HG03060 (cell line): ENCODE results near the gene R3HCC1L.

Experiments
- ATAC-seq: cut with Tn5 transposase; IDR thresholded peaks from one replicate; pipeline ENCODE4 v1.9.1; 2021; ENCODE audit warnings: low read depth, moderate number of reproducible peaks; ENCODE audit not compliant: unreplicated experiment

R3HCC1L gene

DNA sequence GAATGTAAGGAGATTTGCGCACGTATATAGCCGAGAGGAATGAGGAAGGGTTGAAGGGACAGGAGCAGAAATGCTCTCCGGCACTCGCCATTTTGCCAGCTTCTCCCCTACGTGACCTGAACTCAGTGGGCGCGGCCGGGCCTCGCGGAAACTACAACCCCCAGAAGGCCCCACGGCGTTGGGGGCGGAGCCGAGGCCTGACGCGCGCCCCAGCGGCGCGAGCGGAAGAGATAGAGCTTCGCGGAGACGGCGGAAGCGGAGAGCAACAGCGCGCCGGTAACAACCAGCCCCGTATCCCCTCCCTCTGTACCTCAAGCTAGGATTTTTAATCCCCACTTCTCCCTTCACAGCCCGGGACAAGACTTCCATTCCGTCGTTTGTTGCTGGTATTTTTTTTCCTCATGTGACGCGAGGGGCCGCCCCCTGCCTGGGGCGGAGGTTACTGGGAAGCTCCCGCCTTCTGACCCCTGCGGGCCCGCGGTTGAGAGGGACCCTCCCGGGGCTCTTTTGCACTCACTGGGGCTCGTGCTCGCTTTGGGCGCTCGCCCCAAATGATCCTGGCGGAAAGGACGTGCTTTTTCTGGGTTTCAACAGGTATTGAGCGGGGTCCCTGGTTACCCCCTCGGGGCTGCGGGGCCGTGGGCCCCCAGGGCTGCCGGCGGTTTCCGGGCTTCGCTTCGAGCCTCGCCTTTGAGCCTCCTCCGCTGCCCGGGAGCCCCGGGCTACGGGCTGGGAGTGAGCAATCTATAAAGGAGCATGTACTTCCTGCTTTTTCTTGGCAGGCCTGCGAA is at the start of gene R3HCC1L:
TSS of gene R3HCC1L (plus strand) at position 227 of the 791 bp plus-strand sequence. CDS start 73,458 bp downstream, outside the sequence.
- peak; percentile 48 for ATAC-seq

DNA sequence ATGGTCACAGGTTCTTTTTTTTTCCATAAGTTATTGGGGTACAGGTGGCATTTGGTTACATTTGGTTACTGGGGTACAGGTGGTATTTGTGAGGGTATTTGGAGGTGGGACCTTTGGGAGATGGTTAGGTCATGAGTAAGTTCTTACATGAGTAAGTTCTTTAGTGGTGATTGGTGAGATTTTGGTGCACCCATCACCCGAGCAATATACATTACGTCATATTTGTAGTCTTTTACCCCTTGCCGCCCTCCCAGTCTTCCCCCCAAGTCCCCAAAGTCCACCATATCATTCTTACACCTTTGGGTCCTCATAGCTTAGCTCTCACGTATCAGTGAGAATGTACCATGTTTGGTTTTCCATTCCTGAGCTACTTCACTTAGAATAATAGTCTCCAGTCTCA is 49.2 kb upstream of the R3HCC1L start:
- no peak for ATAC-seq

DNA sequence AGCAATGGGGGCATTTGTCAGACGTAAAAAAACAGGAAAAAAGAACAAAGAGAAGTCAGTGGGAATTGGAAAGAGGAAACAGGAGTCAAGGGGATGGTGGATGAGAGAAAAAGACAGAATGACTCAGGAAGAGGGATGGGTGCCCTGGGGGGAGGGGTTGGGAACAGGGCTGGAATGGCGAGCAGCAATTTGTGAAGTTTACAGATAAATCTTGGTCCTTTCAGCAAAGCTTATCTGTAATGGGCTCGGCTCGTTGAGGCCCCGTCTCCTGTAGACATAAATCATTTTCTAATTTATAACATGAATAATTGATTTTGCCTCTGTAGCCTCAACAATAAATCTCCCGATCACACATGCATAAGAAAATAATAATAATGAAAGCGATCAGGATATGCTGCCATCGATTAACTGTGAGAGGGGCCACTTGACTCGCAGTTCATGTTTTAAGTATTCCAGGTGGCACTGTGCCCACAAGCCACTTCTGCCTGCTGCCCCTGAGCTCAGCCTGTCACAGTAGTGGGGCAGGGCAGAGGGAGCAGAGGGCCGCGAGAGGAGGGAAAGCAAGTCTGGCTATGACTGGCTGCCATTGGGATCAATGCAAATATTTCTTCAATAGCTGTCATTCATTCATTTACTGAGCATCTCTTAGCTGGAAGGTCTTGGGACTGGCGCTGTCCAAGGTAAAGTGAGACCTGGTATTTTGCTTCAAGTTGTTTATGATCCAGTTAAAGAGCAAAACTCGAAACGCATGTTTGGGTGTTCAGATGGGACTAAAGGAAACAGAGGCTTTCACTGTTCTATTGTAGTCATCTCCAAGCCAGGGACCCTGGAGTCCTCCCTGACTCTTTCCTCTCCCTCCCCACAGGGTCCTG is 47.4 kb upstream of the R3HCC1L start:
- ATAC-seq = no peak

DNA sequence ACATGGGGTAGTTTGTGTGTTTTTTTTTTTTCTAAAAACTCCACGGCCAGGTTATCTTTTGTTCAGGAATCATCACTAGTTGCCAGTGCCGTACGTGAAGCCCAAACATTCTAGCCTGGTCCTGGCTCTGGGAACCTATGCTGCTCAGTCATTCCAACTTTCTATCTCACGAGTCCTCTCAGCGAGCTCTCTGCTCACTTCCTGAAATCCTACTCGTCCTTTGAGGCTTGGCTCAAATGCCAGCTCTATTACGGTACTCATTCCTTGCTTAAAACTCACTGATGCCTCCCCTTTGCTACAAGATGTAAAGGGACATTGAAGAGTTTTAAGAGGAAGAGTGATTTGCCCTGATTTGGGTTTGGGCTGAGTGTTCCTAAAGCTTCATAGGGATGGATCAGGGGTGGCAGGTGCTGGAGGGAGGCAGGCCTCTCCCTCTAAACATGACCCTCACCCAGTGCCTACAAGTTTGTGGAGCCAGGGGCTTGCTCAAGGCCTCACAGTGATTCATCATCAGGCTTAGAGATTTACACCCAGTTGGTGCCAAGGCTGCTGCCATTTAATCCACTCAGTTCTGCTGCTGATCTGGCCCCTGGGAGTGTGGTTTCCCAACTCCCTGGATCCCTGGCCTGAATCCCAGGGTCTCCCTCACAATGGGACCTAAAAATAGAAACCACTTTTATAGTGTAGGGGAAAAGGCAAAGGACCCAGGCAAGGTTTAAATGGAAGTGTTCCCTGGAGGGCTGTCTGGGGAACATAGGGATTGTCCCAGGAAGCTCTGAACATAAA is 46.1 kb upstream of the R3HCC1L start:
- ATAC-seq = no peak

DNA sequence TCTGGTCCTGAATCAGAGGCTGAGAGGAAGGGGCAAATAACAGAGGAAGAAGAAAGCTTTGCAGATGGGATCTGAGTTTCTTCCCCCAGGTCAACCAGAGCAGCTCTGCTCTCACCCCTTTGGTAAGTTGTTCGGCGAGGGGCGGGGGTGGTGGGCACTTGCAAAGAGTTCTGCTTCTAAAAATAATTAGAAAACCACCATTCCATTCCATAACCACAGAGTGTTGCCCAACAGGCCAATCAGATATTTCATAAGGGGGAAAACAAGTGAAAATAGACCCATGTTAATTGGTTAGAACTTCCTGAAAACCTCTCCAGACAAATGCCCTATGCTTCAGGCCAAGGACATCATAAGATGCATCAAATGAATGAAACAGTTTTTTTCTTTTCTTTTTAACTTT is 43.6 kb upstream of the R3HCC1L start:
- ATAC-seq = no peak

DNA sequence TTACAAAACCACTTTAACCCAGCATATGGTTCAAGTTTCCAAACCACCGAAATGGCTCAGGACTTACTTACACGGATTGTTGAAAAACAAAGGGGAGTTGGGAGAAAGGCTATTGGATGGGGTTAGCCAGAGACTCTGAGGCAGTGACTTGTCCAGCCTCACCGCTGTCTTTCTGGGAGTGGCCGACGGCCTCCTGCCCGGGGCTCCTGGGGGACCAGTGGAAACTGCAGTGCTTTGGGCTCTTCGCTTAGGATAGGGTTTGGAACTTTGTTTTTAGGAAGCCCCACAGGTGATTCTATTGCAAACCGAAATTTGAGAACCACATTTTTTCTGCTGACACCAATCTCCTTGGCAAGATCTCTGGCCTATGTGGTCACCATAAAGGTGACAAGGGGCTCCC is 38.1 kb upstream of the R3HCC1L start:
- ATAC-seq = no peak

DNA sequence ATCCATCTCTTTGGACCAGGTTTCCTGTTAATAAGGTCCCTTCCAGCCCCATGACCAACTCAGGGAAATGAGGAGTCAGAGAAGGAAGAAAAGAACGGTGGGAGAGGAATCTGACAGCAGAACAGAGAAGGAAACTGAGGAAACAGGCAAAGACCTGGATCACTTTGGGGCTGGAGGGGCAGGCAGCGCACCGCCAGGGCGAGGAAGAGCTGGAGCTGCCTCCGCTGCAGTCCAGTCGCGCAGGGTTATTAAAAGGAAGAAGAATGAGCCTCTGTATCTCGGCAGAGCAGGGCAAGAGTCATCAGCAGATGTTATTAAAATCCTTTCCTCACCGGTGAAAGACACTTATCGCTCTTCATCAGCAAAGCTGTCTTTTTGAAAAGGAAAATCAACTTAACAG is 37.7 kb upstream of the R3HCC1L start:
- ATAC-seq = no peak

DNA sequence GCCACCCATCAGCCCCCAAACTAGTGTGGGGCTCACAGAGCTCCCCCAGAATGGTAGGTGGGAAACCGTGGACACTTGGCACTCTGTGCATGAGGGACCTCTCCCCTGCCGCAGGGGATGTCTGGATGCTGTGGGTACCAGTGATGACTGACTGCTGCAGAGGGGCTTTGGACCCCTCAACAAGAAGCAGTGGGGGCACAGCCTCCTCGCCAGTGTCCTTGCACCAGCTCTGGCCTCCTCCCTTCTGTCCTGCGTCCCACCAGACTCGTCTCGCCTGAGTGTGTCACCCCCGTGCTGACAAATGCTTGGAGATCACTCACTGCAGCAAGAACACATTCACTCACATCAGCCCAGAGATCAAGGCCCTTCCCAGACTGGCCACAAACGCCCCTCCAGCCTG is 37.3 kb upstream of the R3HCC1L start:
- no peak for ATAC-seq

DNA sequence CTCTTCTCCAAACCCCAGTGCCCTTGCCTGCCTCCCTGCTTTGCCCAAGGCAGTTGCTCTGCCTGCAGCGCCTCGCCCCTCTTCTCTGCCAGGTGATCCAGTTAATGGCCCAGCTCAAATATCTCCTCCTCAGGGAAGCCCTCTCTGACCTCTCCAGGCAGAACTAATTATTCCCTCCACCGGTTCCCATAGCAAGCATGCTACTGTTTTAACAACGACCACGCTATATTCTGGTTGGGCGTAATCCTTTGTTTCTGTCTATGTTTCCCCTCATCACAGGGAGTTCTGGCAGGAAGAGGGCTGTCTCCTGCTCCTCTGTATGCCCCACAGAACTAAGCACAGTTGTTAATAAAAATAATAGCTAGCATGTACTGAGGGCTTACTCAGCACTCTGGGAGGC is 36.8 kb upstream of the R3HCC1L start:
- no peak for ATAC-seq

DNA sequence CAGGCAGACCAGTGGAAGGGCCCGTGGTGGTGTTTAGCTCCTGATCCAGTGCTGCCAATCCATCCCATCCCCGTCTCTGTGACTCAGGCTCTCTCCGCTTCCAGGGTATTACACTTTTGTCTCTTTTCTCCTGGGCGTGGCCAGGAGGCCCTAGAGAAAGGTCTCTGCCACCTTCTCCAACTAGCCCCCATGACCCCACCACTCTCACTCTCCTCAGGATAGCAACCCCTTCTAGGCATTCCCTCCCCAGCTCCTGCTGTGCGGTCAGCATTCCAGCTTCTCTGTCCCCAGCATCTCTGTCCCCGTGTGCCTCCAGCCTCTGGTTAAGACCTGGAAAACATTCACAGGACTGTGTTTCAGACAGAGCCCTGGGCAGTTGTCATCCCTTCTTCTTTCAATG is 36.2 kb upstream of the R3HCC1L start:
- no peak for ATAC-seq

DNA sequence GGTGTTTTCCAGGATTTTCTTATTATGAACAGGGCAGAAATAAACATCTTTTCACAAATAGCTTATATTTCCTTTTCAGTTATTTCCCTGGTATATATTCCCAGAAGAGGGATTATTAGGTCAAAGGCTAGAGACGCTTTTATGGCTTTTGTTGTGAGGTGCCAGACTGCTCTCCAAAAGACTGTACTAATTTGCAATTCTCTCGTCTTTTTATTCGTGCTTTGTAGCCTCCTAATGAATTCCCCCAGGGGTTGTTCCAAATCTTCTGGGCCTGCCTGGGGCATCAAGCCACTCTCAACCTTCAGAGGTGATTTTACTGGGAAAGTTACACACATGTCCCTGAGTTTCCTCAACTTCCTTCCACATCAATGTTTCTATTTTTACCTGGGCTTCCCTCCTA is 34.0 kb upstream of the R3HCC1L start:
- ATAC-seq = no peak

DNA sequence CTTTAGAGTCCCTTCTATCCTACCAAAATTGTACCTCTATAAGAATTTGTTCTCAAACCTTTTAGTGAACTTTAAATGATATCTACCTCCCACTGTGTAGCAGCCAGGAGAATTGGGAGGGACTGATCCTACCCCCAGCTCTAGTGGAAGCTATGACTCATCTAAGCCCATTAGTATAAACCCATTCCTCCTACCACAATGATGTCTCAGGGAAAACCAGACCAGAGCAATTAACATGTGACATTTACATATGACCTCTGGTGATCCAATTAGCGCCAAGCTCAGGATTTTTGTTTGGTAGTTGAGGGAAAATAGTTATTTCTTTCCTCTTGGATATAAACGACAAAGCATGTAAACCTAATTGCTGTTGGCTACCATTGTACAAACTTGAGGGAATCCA is 33.1 kb upstream of the R3HCC1L start:
- no peak for ATAC-seq

DNA sequence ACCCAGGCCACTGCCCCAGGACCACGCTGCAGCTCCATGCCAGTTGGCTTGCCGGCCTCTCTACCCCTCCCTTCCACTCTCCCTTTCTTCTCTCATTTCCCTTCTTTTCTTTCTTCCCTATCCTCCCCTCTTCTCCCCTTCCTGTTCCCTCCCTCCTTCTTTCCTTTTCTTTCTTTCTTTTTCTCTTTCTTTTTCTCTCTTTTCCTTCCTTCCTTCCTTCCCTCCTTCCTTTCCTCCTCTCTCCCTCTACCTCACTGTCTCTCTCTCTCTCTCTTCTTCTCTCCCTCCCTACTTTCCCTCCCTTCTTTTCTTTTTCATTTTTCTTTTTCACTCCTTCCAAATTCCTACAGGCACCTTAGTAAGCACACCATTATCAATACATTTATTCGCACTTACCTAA is 30.3 kb upstream of the R3HCC1L start:
- ATAC-seq = no peak

DNA sequence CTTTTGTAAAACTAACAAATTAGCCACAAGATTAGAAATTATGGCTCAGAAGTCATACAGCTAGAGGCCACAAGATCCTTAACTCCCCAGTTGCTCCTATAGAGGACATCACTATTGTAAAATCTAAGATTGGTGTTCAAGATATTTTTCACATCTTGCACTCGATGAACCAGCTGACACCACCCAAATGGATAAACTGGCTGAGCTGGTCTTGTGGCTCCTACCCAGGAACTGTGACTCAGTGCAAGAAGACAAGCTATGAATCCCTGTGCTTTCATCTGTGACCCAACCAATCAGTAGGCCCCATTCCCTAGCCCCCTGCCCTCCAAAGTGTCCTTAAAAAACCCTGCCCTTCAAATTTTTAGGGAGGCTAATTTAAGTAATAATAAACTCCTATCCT is 27.9 kb upstream of the R3HCC1L start:
- ATAC-seq = no peak

DNA sequence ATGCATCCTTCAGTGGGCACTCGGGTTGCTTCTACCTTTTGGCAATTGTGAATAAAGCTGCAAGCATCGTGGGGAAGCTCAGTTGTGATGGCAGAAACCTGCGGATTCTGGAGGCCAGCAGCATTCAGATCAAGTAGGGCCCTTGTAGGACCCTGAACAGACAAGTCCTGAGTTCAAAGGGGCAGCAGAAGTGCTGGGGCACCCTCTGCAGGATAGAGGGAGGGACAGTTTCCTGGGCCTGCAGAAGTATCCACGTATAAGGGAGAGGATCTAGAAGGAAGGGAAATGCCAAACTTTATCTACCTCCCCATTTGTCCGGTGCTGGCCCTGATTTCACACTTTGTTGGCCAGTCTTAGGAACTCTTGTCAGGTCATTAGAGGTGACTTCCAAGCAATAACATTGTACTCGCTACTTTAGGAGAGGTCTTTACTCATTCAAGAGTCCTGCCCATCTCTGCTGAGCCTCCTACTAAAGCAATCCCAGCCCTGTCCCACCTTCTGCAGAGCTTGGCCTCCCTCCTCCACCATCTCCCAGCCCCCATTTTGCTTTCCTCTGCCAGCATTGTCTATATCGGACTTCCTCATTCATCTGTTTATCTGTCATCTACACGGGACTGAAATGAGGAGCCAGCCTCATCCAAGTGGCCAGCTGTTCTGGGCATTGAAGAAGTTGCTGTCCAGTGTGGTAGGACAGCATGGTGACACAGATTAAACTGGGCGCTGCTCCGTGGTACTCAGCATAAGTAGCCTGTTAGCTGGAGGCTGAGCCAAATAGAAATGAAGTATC is 26.6 kb upstream of the R3HCC1L start:
- no peak for ATAC-seq

DNA sequence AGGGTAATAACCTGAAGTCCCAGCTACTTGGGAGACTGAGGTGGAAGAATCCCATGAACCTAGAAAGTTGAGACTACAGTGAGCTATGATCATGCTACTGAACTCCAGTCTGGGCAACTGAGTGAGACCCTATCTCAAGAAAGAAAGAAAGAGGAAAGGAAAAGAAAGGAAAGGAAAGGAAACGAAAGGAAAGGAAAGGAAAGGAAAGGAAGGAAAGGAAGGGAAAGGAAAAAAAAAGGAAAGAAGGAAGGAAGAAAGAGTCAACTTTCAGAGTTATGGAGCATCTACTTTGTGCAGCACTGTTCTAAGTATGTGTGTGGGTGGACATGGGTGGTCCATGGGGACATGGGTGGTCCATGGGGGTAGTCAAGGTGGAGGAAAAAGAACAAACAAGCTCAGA is 24.1 kb upstream of the R3HCC1L start:
- no peak for ATAC-seq

DNA sequence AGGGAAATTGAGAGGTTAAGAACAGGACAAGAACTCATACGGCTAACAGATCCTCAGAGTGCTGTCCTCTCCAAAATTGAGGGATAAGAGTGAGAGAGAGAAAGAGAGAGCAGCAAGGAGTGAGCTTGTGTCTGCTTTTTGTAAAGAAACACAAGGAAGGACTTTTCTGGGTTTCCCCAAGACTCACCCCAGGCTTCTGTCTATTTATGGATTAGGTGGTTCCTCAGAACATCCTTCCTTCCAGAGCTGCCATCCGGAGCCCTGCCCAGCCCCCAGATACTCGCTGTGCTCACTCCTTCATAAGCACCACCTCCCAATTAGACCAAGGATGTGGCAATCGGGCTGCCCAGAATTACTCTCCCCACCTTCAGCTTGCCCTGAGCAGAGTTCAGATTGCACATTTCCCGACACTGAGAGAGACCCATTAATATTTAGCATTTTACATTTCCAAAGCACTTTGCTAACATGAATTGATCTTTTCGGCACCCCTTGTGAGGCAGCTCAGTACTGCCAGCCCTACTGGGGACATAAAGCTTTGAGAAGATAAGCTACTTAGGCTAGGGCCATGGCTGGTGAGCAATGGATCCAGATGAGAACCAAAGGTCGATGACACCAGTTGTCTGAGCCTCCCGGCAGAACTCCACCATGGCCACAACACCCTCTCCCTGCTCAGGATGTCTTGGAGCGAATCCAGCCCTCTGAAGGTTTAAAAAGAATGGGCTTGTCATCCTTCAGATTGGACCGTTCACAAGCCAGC is 19.2 kb upstream of the R3HCC1L start:
- no peak for ATAC-seq

DNA sequence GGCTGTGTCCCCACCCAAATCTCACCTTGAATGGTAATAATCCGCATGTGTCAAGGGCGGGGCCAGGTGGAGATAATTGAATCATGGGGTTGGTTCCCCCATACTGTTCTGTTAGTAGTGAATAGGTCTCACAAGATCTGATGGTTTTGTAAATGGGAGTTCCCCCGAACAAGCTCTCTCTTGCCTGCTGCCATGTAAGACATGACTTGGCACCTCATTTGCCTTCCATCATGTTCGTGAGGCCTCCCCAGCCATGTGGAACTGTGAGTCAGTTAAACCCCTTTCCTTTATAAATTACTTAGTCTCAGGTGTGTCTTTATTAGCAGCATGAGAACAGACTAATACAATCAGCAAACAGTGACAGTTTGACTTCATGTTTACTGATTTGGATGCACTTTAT is 14.6 kb upstream of the R3HCC1L start:
- no peak for ATAC-seq

DNA sequence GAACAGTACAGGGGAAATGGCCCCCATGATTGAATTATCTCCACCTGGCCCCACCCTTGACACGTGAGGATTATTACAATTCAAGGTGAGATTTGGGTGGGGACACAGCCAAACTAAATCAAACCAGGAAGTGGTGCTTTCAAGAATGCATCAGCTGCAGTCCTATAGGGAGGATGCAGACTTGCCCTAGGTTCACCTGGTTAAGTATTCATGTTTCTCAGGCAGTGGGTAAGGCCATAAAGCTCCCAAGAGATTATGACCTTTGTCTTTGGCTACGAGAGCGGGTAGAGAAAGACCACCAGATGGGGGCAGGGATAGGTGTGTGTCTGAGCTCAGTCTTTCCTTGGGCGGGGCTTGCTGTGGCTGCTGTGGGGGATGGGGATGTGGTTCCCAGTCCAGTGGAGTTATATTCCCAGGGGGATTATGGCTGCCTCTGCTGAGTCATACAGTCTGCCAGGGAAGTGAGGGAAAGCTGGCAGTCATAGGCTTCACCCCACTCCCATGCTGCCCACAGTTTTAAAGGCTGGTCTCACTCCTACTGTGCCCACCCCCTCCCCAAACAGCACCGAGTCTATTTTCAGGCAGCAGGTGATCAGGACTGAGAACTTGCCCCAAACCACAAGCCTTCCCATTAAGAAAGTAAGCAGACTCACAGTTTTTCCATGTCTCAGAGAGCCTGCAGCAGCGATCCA is 8.4 kb upstream of the R3HCC1L start:
- ATAC-seq = no peak
